Fibroblast of mammary gland (primary cell): Measurements from ENCODE around the gene BCL7C.

ENCODE experiments used
- DNase-seq: peaks from one replicate; pipeline ENCODE4 v3.0.0-alpha.2; 2010; ENCODE audit warnings: low read depth
- H3K4me3 ChIP-seq: 2 replicates; pipeline ENCODE4 v1.5.1; 2011; ENCODE audit warnings: low read depth, mild to moderate bottlenecking, low read length, moderate library complexity; ENCODE audit not compliant: control insufficient read depth
- CTCF ChIP-seq: conservative IDR thresholded peaks from 2 replicates; pipeline ENCODE4 v1.5.1; 2011; ENCODE audit warnings: low read depth, low read length, inconsistent platforms; ENCODE audit not compliant: control insufficient read depth, insufficient read depth

Gene BCL7C

DNA sequence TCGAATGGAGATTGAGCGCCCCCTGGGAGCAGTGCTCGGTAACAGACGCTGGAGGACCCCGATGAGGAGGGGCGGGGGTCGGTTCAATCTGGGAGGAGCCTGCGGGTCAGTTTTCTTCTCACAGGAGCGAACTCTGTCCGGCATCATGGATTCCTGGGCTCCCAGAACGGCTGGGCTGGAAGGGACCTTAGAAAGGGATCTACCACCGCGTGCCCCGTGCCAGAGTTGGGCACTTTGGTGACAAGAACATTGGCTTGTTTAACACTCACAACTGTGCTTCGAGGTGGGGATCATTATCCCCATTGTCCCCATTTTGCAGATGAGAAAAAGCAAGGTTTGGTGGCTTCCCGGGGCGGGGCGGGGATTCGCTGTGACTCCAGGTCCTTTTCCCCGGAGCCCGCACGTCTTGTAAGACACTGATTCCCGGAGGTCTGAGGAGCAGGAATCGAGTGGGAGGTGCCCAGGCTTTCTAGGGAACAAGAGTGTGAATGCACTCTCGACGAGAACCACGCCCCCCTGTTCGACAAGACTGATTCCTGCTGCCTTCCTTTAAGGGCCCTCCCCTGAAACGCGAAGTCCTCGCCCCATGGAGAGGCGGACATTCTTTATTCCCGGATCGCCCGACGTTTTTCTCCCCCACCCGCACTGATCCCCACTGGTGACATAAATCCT lies 28.0 kb upstream of the BCL7C start:
- TF ChIP-seq CTCF: peak; percentile 87
- H3K4me3 ChIP-seq: peak overlapping the region; percentile 85
- peak; percentile 85 for DNase-seq

DNA sequence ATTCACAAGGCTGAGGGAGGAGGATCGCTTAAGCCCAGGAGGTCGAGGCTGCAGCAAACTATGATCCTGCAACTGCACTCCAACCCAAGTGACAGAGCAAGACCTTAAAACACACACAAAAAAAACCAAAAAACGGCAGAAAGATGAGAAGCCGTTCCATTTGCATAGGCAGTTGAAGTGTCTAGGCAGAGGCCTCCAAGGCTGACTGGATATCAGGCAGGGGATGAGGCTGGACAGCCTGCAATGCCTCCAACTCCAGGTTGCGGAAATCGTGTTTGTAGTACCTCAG lies 27.5 kb upstream of the BCL7C start:
- H3K4me3 ChIP-seq: peak overlapping the region; percentile 85
- DNase-seq: no peak

DNA sequence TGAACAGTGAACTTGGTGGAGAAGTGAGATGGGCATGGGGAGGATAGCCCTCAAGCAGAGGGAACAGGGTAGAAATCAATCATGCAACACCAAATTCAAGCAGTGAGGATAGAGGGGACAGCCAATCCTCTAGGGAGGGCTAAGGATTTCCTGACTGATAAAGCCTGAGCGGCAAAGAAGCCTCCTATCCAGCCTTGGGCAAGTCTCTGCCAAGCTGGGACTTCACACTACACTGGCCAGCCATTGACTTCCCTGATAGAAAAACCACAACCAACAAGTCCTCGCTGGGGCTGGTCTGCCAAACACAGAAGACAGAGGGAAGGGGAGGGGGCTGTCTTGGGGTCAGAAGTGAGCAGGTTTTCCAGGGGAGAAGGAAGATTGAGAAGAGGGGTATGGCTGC lies 27.0 kb upstream of the BCL7C start:
- TF ChIP-seq CTCF: no peak
- no peak for DNase-seq
- H3K4me3 ChIP-seq: no peak overlapping the region

More for the DNA sequence above, 27.5 kb upstream of the BCL7C start:
- no peak for TF ChIP-seq CTCF

DNA sequence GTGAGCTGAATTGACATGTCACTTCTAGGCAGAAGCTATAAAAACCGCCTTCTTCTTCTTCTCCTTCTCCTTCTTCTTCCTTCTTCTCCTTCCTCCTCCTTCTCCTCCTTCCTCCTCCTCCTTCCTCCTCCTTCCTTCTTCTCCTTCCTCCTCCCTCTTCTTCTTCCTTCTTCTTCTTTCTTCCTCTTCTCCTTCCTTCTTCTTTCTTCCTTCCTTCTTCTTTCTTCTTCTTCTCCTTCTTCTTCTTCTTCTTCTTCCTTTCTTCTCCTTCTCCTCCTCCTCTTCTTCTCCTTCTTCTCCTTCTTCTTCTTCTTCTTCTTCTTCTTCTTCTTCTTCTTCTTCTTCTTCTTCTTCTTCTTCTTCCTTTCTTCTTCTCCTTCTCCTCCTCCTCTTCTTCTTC lies 24.7 kb upstream of the BCL7C start:
- TF ChIP-seq CTCF: no peak
- DNase-seq: no peak

GRCh38 chr16:30914830-30915229 lies 21.0 kb upstream of the BCL7C start:
- TF ChIP-seq CTCF: no peak
- H3K4me3 ChIP-seq: no peak overlapping the region
- no peak for DNase-seq

More for the DNA sequence above, 24.7 kb upstream of the BCL7C start:
- H3K4me3 ChIP-seq: no peak overlapping the region

- TF ChIP-seq CTCF: no peak
- no peak for DNase-seq
- H3K4me3 ChIP-seq: no peak overlapping the region
Observed at GRCh38 chr16:30912794-30913412, 19.0 kb upstream of the BCL7C start.

- TF ChIP-seq CTCF: no peak
- DNase-seq: no peak
- H3K4me3 ChIP-seq: no peak overlapping the region
Observed at GRCh38 chr16:30910427-30911029, 16.7 kb upstream of the BCL7C start.
